ENCODE measurements around the gene PARG.
"Not testable (repeated sequence)": the region's sequence is repeated elsewhere in the genome, so short reads cannot be mapped to it uniquely, and the experiment has no call there.

The PARG gene

DNA sequence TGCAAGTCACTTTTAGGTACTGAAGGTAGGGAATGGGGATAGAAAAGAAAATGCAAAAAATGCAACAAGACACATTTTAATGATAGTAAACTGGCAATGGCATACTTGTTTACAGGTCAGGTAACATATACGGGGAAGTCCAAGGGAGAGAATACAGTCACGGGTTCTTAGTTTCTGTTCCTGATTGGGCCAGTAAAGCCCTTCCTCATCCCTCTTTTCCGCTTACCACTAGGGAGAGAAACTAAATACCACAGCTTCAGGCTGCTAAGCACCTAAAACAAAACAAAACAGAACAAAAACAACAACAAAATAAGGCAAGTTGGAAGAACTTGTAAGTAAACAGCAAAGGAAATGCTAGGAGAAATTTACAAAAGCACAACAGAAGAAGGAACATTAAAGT, 114.5 kb downstream of the PARG start:
- DNase-seq (ENCODE audit: low read depth), result no peak

DNA sequence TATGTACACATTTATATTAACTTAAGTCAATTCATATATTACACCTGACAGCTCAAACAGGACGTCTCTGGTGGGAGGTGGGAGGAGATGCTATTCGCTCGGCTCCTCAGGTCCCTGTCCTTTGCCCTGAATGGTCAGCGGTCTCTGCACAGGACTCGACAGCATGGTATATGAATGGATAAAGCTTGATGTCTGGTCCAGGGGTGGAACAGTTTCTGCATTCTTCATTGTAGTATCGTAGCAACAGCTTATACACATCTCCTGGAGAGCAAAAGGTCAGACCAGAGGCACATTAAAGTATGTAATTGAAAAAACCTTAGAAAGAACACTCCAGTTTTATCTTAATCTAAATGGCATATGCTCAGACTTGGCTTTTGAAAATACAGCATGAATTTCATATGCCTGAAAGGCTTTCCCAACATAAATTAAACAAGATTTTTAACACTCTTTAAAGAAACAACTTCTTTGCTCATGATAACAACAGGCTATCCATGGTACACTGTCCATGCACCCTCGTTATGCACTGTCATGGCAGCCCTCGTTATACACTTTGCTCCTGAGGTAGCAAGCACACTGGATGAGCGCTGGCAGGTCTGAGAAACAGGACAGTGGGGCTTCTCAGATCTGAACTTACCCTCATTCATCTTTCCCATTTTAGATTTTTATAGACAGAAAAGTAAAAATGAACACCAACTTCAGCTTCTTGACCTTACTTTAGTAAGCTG, 122.4 kb downstream of the PARG start:
- DNase-seq (ENCODE audit: low read depth), result no peak

DNA sequence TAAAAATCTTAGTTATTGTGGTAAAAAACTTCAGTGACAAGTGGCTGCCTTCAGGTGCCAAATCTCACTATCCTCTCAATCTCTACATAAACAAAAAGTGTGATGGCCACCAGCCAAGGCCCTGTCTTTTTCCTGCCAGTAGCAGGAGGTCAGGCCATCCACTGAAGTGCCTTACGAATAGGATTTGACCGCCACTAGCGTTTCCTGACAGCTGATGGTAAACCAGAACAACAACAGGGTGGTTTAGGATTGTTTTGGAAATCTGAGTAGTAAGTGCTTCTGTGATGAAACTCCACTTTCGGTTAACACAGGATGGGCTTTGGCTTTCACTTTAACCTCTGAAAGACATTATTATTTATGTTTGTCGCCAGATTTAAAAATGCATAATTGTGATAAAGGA, 124.0 kb downstream of the PARG start:
- no peak for DNase-seq (ENCODE audit: low read depth)

DNA sequence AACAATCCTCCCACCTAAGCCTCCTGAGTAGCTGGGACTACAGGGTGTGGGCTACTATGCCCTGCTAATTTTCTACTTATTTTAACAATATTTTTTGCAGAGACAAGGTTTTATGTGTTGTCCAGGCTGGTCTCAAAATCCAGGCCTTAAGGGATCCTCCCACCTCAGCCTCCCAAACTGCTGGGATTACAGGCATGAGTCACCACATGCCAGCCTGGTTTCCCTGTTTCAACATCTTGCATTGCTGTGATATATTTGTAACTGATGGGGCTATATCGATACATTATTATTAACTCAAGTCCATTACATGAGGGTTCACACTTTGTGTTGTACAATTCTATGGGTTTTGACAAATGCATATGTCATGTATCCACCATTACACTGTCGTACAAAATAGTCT, 137.8 kb downstream of the PARG start:
- no peak for DNase-seq (ENCODE audit: low read depth)

DNA sequence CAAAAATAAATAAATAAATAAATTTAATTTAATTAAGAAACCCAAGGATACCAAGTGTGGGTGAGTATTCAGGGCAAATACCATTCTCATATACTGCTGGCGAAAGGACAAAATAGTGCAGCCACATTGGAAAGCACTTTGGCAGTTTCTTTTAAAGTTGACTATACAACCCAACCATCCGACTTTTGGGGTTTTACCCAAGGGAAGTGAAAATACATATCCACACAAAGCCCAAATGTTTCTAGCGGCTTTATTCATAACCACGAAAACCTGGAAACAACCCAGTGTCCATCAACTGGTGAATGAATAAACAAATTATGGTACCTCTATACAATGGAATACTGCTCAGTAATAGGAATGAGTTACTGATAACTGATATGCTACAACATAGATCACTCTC, 143.6 kb downstream of the PARG start:
- no peak for DNase-seq (ENCODE audit: low read depth)

DNA sequence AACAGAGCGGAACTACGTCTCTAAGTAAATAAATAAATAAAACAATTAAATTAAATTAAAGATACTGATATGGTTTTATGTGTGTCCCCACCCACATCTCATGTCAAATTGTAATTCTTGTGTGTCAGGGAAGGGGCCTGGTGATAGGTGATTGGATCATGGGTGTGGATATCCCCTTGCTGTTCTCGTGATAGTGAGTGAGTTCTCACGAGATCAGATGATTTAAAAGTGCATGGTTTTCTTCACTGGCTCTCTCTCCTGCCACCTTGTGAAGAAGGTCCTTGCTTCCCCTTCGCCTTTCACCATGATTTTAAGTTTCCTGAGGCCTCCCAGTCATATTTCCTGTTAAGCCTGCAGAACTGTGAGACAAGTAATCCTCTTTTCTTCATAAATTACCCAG, 150.7 kb downstream of the PARG start:
- no peak for DNase-seq (ENCODE audit: low read depth)

DNA sequence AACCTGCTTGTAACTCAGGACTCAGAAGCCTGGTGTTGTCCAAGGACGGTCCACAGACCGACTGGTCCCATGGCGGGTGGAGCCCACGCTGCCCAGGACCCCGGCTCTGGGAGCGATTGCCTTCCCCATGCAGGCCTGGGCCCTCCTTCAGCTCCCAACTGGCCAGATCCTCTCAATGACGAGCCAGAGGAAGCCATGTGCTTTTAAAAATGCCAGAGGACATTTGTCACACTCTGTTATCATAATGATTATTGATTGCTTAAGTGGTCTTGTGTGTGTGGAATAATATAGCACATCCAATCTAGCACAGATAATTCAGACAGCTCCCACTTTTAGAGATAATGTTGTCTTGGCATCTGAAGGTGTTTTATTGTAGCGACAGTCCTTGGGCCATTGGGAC, 157.1 kb downstream of the PARG start:
- DNase-seq (ENCODE audit: low read depth), result no peak

DNA sequence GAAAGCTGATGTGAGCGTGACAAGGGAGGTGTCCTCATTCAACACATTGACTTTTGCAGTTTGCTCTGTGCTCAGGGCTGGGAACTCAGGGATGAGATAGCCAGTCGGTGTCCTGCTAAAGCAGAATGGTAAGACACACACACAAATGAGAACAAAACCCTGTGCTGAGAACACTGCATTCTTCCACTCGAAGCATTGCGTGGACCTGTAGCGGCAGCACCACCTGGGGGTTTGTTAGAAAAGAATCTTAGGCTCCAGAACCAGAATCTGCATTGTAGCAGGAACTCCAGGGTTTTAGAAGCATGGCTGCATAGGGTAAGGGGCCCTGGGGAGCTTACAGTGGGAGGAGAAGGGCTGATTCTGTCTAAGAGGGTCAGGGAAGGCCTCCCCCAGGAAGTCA, 158.2 kb downstream of the PARG start:
- DNase-seq (ENCODE audit: low read depth), result no peak

DNA sequence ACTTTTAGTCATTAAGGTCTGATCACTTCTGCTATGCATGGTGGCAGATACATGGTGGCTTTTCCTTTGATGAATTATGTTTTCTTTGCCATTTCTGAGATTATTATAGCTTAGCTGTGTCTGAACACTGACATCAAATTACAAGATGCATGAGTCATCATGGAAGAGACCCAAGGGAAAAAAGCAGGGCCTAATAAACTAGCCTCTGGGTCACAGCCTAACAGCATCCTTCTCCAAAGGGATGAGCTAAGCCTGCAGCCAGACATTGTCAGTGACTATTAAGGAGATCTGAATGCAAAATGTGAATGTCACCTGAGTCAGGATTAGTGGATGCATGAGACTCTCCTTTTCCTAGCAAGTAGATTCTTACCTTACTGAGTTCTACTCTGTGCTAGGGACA, 160.6 kb downstream of the PARG start:
- DNase-seq (ENCODE audit: low read depth), result no peak

DNA sequence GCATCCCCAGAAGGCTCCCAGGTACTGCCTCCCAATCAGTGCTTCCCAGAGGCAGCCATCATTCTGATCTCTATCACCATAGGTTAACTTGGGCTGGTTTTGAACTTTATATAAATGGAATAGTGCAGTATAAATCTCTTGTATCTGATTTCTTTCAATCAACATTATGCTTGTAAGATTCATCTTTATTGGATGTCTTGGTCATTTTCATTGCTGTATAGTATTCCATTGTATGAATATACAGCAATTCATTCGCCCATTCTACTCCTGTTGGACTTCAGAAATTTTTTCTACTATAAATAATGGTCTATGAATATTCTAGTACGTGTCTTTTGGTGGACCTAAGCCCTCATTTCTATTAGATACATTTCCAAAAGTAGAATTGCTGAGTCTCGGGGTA, 163.6 kb downstream of the PARG start:
- no peak for DNase-seq (ENCODE audit: low read depth)

DNA sequence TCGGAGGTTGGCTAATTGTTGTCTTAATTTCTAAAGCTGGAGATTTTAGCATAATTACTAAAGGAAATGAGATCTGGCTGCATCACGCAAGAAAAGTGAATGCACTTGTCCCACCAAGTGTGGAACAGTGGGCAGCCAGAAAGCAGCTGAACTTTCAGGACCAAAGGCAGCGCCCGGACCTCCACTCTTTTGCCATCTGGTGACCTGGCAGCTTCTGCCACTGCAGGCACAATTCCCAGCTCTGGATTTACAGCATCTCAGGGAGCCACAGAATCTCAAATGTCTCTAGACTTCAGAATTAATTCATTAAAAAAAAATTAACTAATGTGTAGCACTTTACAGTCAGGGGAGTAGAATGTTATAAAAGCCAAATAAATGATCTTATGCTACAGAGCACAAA, 165.0 kb downstream of the PARG start:
- DNase-seq (ENCODE audit: low read depth), result no peak

DNA sequence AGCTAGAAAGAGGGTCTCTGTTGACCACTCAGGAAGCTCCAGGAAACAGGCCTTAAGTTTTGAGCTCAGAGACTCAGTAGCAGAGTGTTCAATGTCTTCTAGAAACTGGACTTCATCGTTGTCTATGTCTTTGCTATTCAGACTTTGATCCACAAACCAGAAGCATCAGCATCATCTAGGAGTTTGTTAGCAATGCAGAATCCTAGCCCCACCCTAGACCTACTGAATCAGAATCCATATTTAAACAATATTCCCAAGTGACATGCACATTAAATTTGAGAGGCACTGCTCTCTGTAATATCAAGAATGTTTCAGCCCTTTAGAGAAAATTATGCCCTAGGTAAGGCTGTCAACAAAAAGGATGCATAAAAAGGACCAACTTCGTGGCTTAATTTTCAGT, 166.8 kb downstream of the PARG start:
- no peak for DNase-seq (ENCODE audit: low read depth)

DNA sequence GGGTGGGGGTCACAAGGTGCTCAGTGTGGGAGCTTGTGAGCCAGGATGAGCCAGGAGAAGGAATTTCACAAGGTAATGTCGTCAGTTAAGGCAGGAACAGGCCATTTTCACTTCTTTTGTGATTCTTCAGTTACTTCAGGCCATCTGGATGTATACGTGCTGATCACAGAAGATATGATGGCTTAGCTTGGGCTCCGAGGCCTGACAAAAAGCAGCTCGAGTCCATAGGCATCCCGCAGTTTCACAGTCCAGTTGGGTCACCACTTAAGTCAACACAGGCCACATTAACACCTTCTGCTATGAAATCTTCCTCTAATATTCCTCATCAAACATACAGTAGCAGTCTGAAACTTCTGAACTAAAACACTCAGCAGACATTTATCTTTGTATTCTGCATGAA, 168.9 kb downstream of the PARG start:
- DNase-seq (ENCODE audit: low read depth), result not testable (repeated sequence)

DNA sequence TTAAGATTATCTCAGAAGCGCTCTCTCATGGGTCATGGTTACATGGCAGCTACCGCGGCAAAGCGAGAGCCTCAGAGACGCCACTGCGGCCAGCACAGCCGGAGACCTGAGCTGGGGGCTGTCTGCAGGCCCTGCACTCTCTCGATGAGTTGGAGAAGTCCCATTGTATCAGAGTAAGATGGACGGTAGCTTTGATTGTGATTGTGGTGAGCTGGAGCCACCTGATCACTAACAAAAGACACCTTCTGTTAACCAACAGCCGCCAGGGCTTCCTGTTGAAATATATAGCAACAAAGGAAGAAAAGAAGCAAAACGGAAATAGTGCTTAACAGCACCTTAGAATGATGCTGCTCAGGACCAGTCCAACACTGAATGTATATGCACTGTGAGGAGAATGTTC, 170.8 kb downstream of the PARG start:
- DNase-seq (ENCODE audit: low read depth), result not testable (repeated sequence)

DNA sequence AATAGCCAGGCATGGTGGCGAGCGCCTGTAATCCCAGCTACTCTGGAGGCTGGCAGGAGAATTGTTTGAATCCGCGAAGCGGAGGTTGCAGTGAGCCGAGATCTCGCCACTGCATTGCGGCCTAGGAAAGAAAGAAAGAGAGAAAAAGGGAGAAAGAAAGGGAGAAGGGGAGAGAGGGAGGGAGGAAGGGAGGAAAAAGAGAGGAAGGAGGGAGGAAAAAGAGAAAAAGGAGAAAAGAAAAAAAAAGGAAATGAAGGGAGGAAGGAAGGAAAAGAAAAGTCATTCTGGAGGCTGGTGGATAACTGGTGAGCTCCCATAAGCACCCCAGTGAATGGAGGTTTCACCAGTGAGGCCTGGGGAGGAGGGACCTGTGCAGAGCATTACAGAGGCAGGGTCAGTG, 172.1 kb downstream of the PARG start:
- no peak for DNase-seq (ENCODE audit: low read depth)

DNA sequence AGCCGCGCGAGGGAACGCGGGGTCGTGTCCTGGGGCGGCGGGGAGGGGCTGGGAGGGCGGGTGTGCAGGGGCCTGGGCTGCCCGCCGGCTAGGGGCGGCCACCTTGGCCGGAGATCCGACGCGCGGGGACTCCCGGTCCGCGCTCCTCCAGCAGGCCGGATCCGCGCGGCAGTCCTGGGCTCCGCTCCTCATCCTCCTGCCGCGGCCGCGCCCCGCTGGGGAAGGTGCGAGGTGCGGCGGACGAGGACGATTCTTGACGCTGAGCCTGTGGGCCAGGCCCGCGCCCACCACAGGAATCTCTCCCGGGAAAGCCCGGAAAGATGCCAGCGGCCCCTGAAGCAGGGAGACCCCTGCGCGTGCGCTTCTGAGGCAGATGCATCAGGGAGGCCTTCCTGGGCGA, 173.1 kb downstream of the PARG start:
- no peak for DNase-seq (ENCODE audit: low read depth)

DNA sequence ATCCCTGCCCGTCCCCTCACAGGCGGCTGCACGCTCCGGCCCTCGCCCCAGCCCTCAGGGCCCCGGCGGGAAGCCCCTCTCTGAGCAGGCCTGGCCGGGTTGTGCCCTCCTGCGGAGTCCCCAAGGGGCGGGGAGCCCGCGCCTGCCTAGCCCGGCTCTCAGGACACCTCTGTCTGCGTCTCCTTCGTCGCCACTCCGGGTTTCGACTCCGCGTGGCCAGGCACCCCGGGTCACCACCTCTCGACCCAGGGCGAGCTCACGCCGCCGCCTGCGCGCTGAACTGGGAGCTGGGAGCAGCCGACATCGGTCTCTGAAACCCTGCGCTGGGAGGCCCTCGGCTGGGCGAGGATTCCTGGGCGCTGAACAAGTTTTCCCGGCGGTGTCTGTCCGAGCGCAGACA, 173.5 kb downstream of the PARG start:
- no peak for DNase-seq (ENCODE audit: low read depth)

Data from activated T-helper 1 cell treated with Interleukin-2 at 50 U/mL for 16 hours (primary cell).